Endothelial cell of umbilical vein (primary cell): ENCODE results near the gene TENT5C.

Experiments used
- CTCF ChIP-seq, 2 donors: IDR thresholded peaks; 1 replicate in 1 of 2; 2 replicates in 1 of 2; pipeline ENCODE4 v1.5.1; 2011; ENCODE audit warnings: low read length in 2 of 2, mild to moderate bottlenecking in 2 of 2, moderate library complexity in 2 of 2, control low read depth in 1 of 2, inconsistent platforms in 1 of 2, low read depth in 1 of 2; ENCODE audit not compliant: insufficient read depth in 1 of 2; ENCODE audit errors: extremely low read depth in 1 of 2
- EZH2 ChIP-seq: IDR thresholded peaks from 2 replicates; pipeline ENCODE4 v1.6.1; 2012; ENCODE audit warnings: borderline replicate concordance, low read depth, mild to moderate bottlenecking, moderate library complexity, low read length, inconsistent platforms; ENCODE audit not compliant: severe bottlenecking
- MAX ChIP-seq: IDR thresholded peaks from 2 replicates; pipeline ENCODE4 v1.6.1; 2011; ENCODE audit not compliant: insufficient read depth, insufficient read length
- POLR2A ChIP-seq: IDR thresholded peaks from 2 replicates; pipeline ENCODE4 v1.6.1; 2012; ENCODE audit warnings: low read depth, mild to moderate bottlenecking, control low read depth, low read length
- POLR2AphosphoS5 ChIP-seq: IDR thresholded peaks from 2 replicates; pipeline ENCODE4 v1.6.1; 2012; ENCODE audit warnings: low read depth, mild to moderate bottlenecking, control low read depth, low read length, moderate library complexity; ENCODE audit not compliant: insufficient read depth

- TF ChIP-seq CTCF (IDR thresholded peaks at IDR 0.05; ENCODE audit: extremely low read depth in 1 of 2, insufficient read depth in 1 of 2, low read depth in 1 of 2, low read length in 2 of 2): no peak
- TF ChIP-seq POLR2A: no peak
- TF ChIP-seq EZH2: no peak
- TF ChIP-seq MAX: no peak
- TF ChIP-seq POLR2AphosphoS5: no peak
Measured at GRCh38 chr1:117658676-117659075, 52.8 kb downstream of the TENT5C start.
